Activated CD8-positive, alpha-beta memory T cell treated with anti-CD3 and anti-CD28 coated beads, Interleukin-2, amount 10 ng/mL, durations not matched to agents 7 days and 5 days (primary cell): ENCODE data around the gene ITGAX. TPM values are rescaled to one million over a fixed set of nuclear protein-coding genes. Genes with fewer than 3 reads are reported as not detected.
"Not testable (repeated sequence)": the region's sequence is repeated elsewhere in the genome, so short reads cannot be mapped to it uniquely, and the experiment has no call there.

Source experiments
- ATAC-seq: fragments of 150-1000 bp; cut with Tn5 transposase; one replicate; pipeline ENCODE4 v1.10.0; 2021; ENCODE audit warnings: moderate library complexity
- CTCF ChIA-PET: fragments of 350-600 bp; sonication (Branson Sonifier 250); formaldehyde crosslinking; loops from one replicate; lab custom pipeline; 2021; ENCODE audit warnings: antibody characterized with exemption; lab: Charles Lee
- DNase-seq: peaks from one replicate; pipeline ENCODE4 v3.0.0-alpha.2; 2020
- H3K27ac Mint-ChIP-seq: one replicate; pipeline ENCODE4 v1.8.0; 2021; ENCODE audit warnings: mild to moderate bottlenecking, mixed read lengths
- H3K27me3 Mint-ChIP-seq: one replicate; pipeline ENCODE4 v1.8.0; 2021; ENCODE audit warnings: mixed read lengths
- H3K36me3 Mint-ChIP-seq: one replicate; pipeline ENCODE4 v1.8.0; 2021; ENCODE audit warnings: mild to moderate bottlenecking, mixed read lengths
- H3K4me1 Mint-ChIP-seq: one replicate; pipeline ENCODE4 v1.8.0; 2021; ENCODE audit warnings: mixed read lengths
- H3K4me3 Mint-ChIP-seq: one replicate; pipeline ENCODE4 v1.8.0; 2021; ENCODE audit warnings: mild to moderate bottlenecking, moderate library complexity, mixed read lengths
- H3K9me3 Mint-ChIP-seq: one replicate; pipeline ENCODE4 v1.8.0; 2022; ENCODE audit warnings: low read depth, mixed read lengths
- total RNA-seq, 2 experiments: library from RNA; stranded (reverse); gene quantifications; one replicate each; pipeline ENCODE4 v1.2.3, GENCODE V29; 2021

Gene ITGAX
- total RNA-seq, 2 experiments from 2014 or later, result 56.8 to 62.0 TPM

GRCh38 chr16:31411024-31411844 lies 56.3 kb downstream of the ITGAX start:
- no peaks in the 10 kb centered on the region for H3K36me3 Mint-ChIP-seq
- DNase-seq (no peak), ATAC-seq (no peak)
- no peaks in the 10 kb centered on the region for H3K9me3 Mint-ChIP-seq
- no peak overlapping the region for H3K27ac Mint-ChIP-seq
- H3K4me3 Mint-ChIP-seq, result no peak overlapping the region
- CTCF ChIA-PET, result no interaction called here
- H3K4me1 Mint-ChIP-seq, result peaks cover 28% of the 10 kb centered on the region
- H3K27me3 Mint-ChIP-seq, result peaks cover 23% of the 10 kb centered on the region

DNA sequence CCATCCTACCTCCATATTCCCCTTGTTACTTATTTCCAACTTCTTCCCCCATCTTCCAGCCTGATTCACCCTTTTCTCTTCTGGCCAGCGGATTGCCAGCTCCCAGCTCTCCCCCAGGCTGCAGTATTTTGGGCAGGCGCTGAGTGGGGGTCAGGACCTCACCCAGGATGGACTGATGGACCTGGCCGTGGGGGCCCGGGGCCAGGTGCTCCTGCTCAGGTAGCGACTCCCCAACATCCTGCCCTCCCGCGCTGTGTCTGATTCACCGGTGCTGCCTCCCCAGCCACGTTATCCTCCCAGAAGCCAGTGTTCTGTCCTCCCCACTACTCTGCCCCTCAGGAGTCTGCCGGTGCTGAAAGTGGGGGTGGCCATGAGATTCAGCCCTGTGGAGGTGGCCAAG lies 57.8 kb downstream of the ITGAX start:
- CTCF ChIA-PET, result interaction anchor here (1.4 kb wide), 1 partner anchor 30 kb away, joined by 3 read pairs; the partner anchor contains the start of gene ZNF843

DNA sequence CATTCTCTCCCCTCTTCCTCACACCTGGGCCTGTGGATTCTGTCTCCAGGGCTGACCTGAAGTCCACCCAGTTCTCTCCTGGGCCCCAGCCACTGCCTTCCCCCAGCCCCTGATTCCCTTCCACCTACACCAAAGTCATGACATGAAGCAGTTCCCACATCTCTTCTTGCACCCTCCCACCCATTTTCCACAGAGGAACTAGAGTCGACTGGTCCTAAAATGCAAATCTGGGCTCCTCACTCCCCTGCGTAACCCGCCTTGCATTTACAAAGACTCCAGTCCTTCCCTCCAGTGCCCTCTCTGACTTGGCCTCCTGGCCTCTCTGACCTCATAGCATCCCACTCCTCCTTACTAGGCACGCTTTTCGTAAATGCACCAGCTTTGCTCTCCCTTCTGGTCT lies 58.4 kb downstream of the ITGAX start:
- peaks cover 10% of the 10 kb centered on the region for H3K36me3 Mint-ChIP-seq
- DNase-seq (no peak), ATAC-seq (no peak)
- peaks cover 15% of the 10 kb centered on the region for H3K27me3 Mint-ChIP-seq
- CTCF ChIA-PET, result interaction anchor here (1.4 kb wide), 1 partner anchor 29 kb away, joined by 3 read pairs; the partner anchor contains the start of gene ZNF843
- no peak overlapping the region for H3K27ac Mint-ChIP-seq
- no peak overlapping the region for H3K4me3 Mint-ChIP-seq
- peaks cover 46% of the 10 kb centered on the region for H3K4me1 Mint-ChIP-seq
- H3K9me3 Mint-ChIP-seq, result peaks cover 5% of the 10 kb centered on the region

More for the DNA sequence above, 57.8 kb downstream of the ITGAX start:
- H3K4me3 Mint-ChIP-seq, result no peak overlapping the region
- peaks cover 2% of the 10 kb centered on the region for H3K9me3 Mint-ChIP-seq
- H3K36me3 Mint-ChIP-seq, result peaks cover 4% of the 10 kb centered on the region
- DNase-seq, result no peak
- no peak overlapping the region for H3K27ac Mint-ChIP-seq
- H3K4me1 Mint-ChIP-seq, result peaks cover 40% of the 10 kb centered on the region
- no peak for ATAC-seq
- H3K27me3 Mint-ChIP-seq, result peaks cover 16% of the 10 kb centered on the region

GRCh38 chr16:31413943-31414342 lies 59.0 kb downstream of the ITGAX start:
- ATAC-seq (no peak), DNase-seq (no peak)
- peaks cover 49% of the 10 kb centered on the region for H3K4me1 Mint-ChIP-seq
- CTCF ChIA-PET, result interaction anchor here (1.4 kb wide), 1 partner anchor 29 kb away, joined by 3 read pairs; the partner anchor contains the start of gene ZNF843
- H3K27ac Mint-ChIP-seq, result no peak overlapping the region
- peaks cover 11% of the 10 kb centered on the region for H3K27me3 Mint-ChIP-seq
- H3K9me3 Mint-ChIP-seq, result peaks cover 5% of the 10 kb centered on the region
- H3K4me3 Mint-ChIP-seq, result no peak overlapping the region
- H3K36me3 Mint-ChIP-seq, result peaks cover 12% of the 10 kb centered on the region

GRCh38 chr16:31414706-31415105 lies 59.7 kb downstream of the ITGAX start:
- peak; percentile 88 for ATAC-seq
- Mint-ChIP-seq H3K36me3 (peaks cover 12% of the 10 kb centered on the region), H3K4me1 (peaks cover 52% of the 10 kb centered on the region), H3K27ac (peak overlapping the region; percentile 73), H3K4me3 (peak overlapping the region; percentile 27), H3K9me3 (peaks cover 5% of the 10 kb centered on the region), H3K27me3 (peaks cover 8% of the 10 kb centered on the region)
- DNase-seq, result peak; percentile 90
- CTCF ChIA-PET, result interaction anchor here (1.1 to 1.5 kb wide), 3 partner anchors 16 to 28 kb away, joined by 3 to 5 read pairs (median 4); partner anchors contain the start of gene ZNF843

DNA sequence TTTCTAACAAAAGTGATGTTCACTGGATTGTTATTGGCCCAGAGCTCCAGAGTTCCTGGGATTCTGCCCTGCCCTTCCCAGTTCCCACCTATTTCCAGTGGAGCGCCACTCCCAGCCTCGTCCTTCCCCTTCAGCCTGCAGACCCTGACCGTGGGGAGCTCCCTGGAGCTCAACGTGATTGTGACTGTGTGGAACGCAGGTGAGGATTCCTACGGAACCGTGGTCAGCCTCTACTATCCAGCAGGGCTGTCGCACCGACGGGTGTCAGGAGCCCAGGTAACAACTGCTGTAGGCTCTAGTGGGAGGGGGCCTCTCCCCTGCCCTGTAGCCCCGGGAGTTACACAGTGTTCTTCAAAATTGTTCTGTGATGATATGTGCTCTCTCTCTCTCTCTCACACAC lies 61.4 kb downstream of the ITGAX start:
- no peak for ATAC-seq
- H3K27ac Mint-ChIP-seq, result no peak overlapping the region
- H3K36me3 Mint-ChIP-seq, result peaks cover 16% of the 10 kb centered on the region
- H3K27me3 Mint-ChIP-seq, result peaks cover 8% of the 10 kb centered on the region
- H3K9me3 Mint-ChIP-seq, result peaks cover 5% of the 10 kb centered on the region
- CTCF ChIA-PET, result interaction anchor here (0.8 to 1.5 kb wide), 3 partner anchors 26 to 83 kb away, joined by 3 to 5 read pairs (median 3); partner anchors contain the start of gene ZNF843
- H3K4me1 Mint-ChIP-seq, result peaks cover 66% of the 10 kb centered on the region
- DNase-seq, result no peak
- H3K4me3 Mint-ChIP-seq, result no peak overlapping the region

GRCh38 chr16:31417036-31417435 lies 62.1 kb downstream of the ITGAX start:
- DNase-seq, H3K27me3 Mint-ChIP-seq, ATAC-seq, H3K4me3 Mint-ChIP-seq, H3K9me3 Mint-ChIP-seq, H3K27ac Mint-ChIP-seq: not testable (repeated sequence)
- H3K36me3 Mint-ChIP-seq, result peaks cover 18% of the 10 kb centered on the region
- H3K4me1 Mint-ChIP-seq, result peaks cover 73% of the 10 kb centered on the region
- CTCF ChIA-PET, result interaction anchor here (1.3 kb wide), 1 partner anchor 84 kb away, joined by 3 read pairs; no protein-coding TSS in a partner anchor

DNA sequence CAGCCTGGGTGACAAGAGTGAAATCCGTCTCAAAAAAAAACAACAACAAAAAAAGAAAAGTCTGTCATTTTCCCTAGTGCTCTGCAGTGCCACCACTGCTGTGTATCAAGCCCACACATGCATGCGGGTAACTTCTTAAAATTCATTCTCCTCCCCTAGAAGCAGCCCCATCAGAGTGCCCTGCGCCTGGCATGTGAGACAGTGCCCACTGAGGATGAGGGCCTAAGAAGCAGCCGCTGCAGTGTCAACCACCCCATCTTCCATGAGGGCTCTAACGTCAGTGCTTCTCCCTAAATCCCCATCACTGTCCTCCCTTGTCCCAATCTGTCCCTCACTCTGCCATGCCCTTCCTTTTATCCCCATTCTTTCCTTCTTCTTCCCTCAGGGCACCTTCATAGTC lies 62.9 kb downstream of the ITGAX start:
- CTCF ChIA-PET, result interaction anchor here (1.2 kb wide), 1 partner anchor 35 kb away, joined by 5 read pairs; no protein-coding TSS in a partner anchor
- H3K4me3 Mint-ChIP-seq, result no peak overlapping the region
- no peak overlapping the region for H3K27ac Mint-ChIP-seq
- peaks cover 5% of the 10 kb centered on the region for H3K9me3 Mint-ChIP-seq
- peaks cover 18% of the 10 kb centered on the region for H3K36me3 Mint-ChIP-seq
- peaks cover 3% of the 10 kb centered on the region for H3K27me3 Mint-ChIP-seq
- no peak for DNase-seq
- peaks cover 82% of the 10 kb centered on the region for H3K4me1 Mint-ChIP-seq
- no peak for ATAC-seq

DNA sequence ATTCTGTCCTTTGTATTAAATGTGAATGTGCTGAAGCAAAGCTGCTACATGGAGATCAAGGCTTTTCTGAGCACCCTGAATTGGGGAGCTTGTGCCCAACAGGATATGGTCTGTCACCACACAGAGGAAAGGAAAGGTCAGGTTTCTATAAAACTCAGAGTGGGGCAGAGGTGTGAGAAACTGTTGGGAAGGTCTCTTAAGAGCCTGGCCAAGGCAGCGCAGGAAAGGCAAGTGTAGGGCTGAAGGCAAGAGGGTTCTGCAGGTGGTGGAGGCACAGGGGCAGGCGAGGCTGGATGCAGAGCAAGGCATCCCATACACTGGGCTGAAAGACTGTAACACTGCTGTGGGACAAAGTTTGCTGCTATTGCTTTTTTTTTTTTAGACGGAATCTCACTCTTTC lies 65.1 kb downstream of the ITGAX start:
- Mint-ChIP-seq H3K4me1 (peaks cover 86% of the 10 kb centered on the region), H3K9me3 (peaks cover 5% of the 10 kb centered on the region), H3K27ac (peak overlapping the region; percentile 79), H3K27me3 (peaks cover 4% of the 10 kb centered on the region), H3K4me3 (peak overlapping the region; percentile 19), H3K36me3 (peaks cover 26% of the 10 kb centered on the region)
- ATAC-seq (peak; percentile 51), DNase-seq (peak; percentile 81)
- CTCF ChIA-PET, result interaction anchor here (0.7 to 4.1 kb wide), 7 partner anchors 12 to 70 kb away, joined by 3 to 31 read pairs (median 3); partner anchors contain the start of gene ZNF843

GRCh38 chr16:31421587-31421986 lies 66.6 kb downstream of the ITGAX start:
- Mint-ChIP-seq H3K27me3 (peaks cover 10% of the 10 kb centered on the region), H3K4me1 (peaks cover 73% of the 10 kb centered on the region), H3K36me3 (peaks cover 30% of the 10 kb centered on the region), H3K4me3 (peak overlapping the region; percentile 18), H3K27ac (peak overlapping the region; percentile 94), H3K9me3 (peaks cover 4% of the 10 kb centered on the region)
- DNase-seq (peak; percentile 95), ATAC-seq (peak; percentile 88)
- CTCF ChIA-PET, result interaction anchor here (0.6 to 4.1 kb wide), 9 partner anchors 11 to 447 kb away, joined by 3 to 31 read pairs (median 4); partner anchors contain the start of gene ZNF843

- ATAC-seq, result no peak
- CTCF ChIA-PET, result interaction anchor here (3.9 kb wide), 1 partner anchor 39 kb away, joined by 31 read pairs; no protein-coding TSS in a partner anchor
- DNase-seq, result peak; percentile 68
- Mint-ChIP-seq H3K27ac (peak overlapping the region; percentile 56), H3K27me3 (peaks cover 10% of the 10 kb centered on the region), H3K9me3 (no peaks in the 10 kb centered on the region), H3K4me3 (peak overlapping the region; percentile 17), H3K36me3 (peaks cover 22% of the 10 kb centered on the region), H3K4me1 (peaks cover 67% of the 10 kb centered on the region)
Observed at GRCh38 chr16:31423241-31423640, 68.3 kb downstream of the ITGAX start.

GRCh38 chr16:31423801-31424200 lies 68.8 kb downstream of the ITGAX start:
- peaks cover 13% of the 10 kb centered on the region for H3K27me3 Mint-ChIP-seq
- no peak overlapping the region for H3K4me3 Mint-ChIP-seq
- no peaks in the 10 kb centered on the region for H3K9me3 Mint-ChIP-seq
- no peak for ATAC-seq
- peaks cover 66% of the 10 kb centered on the region for H3K4me1 Mint-ChIP-seq
- CTCF ChIA-PET, result no interaction called here
- DNase-seq, result no peak
- H3K36me3 Mint-ChIP-seq, result peaks cover 19% of the 10 kb centered on the region
- peak overlapping the region; percentile 56 for H3K27ac Mint-ChIP-seq
